ENCODE measurements around the gene FADD.

The FADD gene

DNA sequence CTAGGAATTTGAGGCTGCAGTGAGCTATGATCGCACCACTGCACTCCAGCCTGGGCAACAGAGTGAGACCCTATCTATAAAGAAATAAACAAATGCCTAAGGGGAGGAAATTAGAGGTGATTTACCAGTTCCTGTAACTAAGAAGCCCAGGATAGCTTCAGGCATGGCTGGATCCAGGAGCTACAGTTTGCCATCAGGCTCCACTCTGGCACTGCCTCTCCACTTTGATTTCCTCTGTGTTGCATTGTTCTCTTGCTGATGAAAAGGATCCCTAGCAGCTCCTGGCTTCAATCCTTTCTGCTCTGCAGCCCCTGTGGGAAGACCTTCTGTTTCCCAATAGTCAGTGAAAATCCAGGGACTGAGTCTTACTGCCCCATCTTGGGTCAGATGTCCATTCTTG, 20.1 kb upstream of the FADD start:
- TF ChIP-seq TAF1 (IDR thresholded peaks at IDR 0.05; ENCODE audit: low read depth), result no peak
- no peak for TF ChIP-seq EP300 (IDR thresholded peaks at IDR 0.05; ENCODE audit: borderline replicate concordance)
- TF ChIP-seq CEBPB (IDR thresholded peaks at IDR 0.05), result no peak
- TF ChIP-seq YY1 (IDR thresholded peaks at IDR 0.05; ENCODE audit: low read depth), result no peak
- no peak for TF ChIP-seq TCF12 (IDR thresholded peaks at IDR 0.05; ENCODE audit: low read depth)
- no peak for TF ChIP-seq RAD21 (IDR thresholded peaks at IDR 0.05; ENCODE audit: low read depth)
- no peak for TF ChIP-seq CREB1 (IDR thresholded peaks at IDR 0.05; ENCODE audit: low read depth)
- no peak for TF ChIP-seq EGR1 (IDR thresholded peaks at IDR 0.05)

DNA sequence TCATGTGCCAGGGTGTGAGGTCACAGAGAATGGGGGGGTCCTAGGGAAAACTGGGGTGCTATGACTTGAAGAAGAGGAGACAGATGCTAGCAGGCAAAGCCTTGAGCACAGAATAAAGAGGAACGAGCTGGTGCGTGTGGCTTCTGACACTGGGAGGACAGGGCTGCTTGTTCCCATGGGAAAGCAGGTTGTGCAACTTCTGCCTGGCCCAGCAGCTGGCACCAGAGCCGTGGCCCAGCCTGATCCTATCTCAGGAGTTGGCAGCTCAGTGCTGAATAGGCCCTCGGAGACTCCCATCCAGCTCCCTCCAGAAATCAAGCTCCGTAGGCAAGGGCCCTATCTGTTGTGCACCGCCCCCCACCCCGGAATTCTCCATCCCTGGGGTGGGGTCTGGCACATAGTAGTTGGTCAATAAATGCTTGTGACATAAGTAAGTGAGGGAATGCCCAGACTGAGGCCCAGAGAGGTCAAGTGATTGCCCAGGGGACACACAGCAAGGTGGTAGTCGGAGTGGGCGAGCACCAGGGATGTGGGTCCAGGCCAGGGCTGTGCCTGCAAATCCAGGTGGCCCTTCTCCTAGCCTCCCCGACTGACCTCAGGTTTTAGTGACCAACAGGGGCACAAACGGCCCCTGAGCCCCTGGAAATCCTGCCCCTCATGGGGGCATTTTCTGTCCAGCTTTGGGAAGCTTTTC, 19.5 kb upstream of the FADD start:
- TF ChIP-seq, protein P1, sequence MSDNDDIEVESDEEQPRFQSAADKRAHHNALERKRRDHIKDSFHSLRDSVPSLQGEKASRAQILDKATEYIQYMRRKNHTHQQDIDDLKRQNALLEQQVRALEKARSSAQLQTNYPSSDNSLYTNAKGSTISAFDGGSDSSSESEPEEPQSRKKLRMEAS (IDR thresholded peaks at IDR 0.05), result no peak
- no peak for TF ChIP-seq ZBTB7A (IDR thresholded peaks at IDR 0.05; ENCODE audit: low read depth)
- TF ChIP-seq YY1 (IDR thresholded peaks at IDR 0.05; ENCODE audit: low read depth), result no peak
- TF ChIP-seq TCF12 (IDR thresholded peaks at IDR 0.05; ENCODE audit: low read depth), result no peak
- no peak for TF ChIP-seq FOXM1 (IDR thresholded peaks at IDR 0.05; ENCODE audit: borderline replicate concordance, low read depth)
- TF ChIP-seq, protein P2, sequence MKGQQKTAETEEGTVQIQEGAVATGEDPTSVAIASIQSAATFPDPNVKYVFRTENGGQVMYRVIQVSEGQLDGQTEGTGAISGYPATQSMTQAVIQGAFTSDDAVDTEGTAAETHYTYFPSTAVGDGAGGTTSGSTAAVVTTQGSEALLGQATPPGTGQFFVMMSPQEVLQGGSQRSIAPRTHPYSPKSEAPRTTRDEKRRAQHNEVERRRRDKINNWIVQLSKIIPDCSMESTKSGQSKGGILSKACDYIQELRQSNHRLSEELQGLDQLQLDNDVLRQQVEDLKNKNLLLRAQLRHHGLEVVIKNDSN (IDR thresholded peaks at IDR 0.05), result no peak

DNA sequence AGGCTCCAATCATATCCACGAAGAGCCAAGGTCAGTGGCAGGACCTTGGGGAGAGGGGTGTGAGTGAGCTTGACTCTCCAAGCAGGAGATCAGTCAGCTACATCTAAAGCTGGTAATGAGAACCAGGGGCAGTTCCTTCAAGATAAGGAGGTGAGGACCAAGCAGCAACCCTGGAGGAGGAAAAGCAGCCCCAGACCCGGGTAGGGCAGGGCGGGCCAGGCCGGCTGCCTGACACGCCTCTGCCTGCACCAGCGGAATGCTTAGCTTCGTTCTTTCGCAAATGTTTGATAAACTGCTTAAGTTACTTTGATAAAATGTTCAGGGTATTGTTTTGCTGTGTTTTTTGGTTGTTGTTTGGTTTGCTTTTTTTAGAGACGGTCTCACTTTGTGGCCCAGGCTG, 18.7 kb upstream of the FADD start:
- TF ChIP-seq TCF12 (IDR thresholded peaks at IDR 0.05; ENCODE audit: low read depth) (no peak), RAD21 (IDR thresholded peaks at IDR 0.05; ENCODE audit: low read depth) (no peak), YY1 (IDR thresholded peaks at IDR 0.05; ENCODE audit: low read depth) (no peak), EGR1 (IDR thresholded peaks at IDR 0.05) (no peak), EP300 (IDR thresholded peaks at IDR 0.05; ENCODE audit: borderline replicate concordance) (no peak), FOXM1 (IDR thresholded peaks at IDR 0.05; ENCODE audit: borderline replicate concordance, low read depth) (no peak), CREB1 (IDR thresholded peaks at IDR 0.05; ENCODE audit: low read depth) (no peak), TAF1 (IDR thresholded peaks at IDR 0.05; ENCODE audit: low read depth) (no peak)
- TF ChIP-seq, protein P3, sequence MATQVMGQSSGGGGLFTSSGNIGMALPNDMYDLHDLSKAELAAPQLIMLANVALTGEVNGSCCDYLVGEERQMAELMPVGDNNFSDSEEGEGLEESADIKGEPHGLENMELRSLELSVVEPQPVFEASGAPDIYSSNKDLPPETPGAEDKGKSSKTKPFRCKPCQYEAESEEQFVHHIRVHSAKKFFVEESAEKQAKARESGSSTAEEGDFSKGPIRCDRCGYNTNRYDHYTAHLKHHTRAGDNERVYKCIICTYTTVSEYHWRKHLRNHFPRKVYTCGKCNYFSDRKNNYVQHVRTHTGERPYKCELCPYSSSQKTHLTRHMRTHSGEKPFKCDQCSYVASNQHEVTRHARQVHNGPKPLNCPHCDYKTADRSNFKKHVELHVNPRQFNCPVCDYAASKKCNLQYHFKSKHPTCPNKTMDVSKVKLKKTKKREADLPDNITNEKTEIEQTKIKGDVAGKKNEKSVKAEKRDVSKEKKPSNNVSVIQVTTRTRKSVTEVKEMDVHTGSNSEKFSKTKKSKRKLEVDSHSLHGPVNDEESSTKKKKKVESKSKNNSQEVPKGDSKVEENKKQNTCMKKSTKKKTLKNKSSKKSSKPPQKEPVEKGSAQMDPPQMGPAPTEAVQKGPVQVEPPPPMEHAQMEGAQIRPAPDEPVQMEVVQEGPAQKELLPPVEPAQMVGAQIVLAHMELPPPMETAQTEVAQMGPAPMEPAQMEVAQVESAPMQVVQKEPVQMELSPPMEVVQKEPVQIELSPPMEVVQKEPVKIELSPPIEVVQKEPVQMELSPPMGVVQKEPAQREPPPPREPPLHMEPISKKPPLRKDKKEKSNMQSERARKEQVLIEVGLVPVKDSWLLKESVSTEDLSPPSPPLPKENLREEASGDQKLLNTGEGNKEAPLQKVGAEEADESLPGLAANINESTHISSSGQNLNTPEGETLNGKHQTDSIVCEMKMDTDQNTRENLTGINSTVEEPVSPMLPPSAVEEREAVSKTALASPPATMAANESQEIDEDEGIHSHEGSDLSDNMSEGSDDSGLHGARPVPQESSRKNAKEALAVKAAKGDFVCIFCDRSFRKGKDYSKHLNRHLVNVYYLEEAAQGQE (IDR thresholded peaks at IDR 0.05; ENCODE audit: low read depth), result no peak

DNA sequence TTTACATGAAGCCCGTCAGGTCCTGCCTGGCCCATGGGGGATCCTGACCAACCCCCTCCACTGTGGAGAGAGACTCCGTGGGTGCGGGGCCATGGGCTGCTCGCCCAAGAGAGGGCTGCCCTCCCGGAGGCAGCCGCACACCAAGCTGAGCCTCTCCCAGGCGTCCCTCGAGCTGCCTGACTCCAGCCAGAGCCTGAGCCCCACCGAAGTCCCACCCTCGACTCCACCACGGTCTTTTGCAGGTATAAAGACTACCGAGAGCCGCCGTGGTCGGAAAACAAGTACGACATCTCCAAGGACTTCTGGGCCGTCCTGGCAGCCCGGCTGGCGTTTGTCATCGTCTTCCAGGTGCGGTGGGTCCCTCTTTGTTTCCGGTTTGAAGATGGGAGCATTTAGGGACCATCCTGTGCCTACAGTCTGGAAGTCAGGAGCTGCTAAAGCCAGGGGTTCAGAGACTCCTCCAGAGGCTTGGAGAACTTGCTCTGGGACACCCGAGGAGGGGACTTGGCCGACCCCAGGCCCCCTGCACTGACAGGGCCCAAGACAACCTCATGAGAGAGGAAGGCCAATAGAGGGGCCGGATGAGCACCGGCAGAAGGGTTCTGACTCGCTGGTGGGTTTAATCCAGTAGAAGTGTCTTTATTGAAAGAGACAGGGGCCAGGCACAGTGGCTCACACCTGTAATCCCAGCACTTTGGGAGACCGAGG, 17.6 kb upstream of the FADD start:
- TF ChIP-seq CREB1 (IDR thresholded peaks at IDR 0.05; ENCODE audit: low read depth) (no peak), NFIC (IDR thresholded peaks at IDR 0.05) (no peak), ZBTB7A (IDR thresholded peaks at IDR 0.05; ENCODE audit: low read depth) (no peak), EP300 (IDR thresholded peaks at IDR 0.05; ENCODE audit: borderline replicate concordance) (no peak), FOXM1 (IDR thresholded peaks at IDR 0.05; ENCODE audit: borderline replicate concordance, low read depth) (no peak), TCF12 (IDR thresholded peaks at IDR 0.05; ENCODE audit: low read depth) (no peak), CEBPB (IDR thresholded peaks at IDR 0.05) (no peak), EGR1 (IDR thresholded peaks at IDR 0.05) (no peak), RAD21 (IDR thresholded peaks at IDR 0.05; ENCODE audit: low read depth) (no peak), YY1 (IDR thresholded peaks at IDR 0.05; ENCODE audit: low read depth) (no peak), TEAD4 (IDR thresholded peaks at IDR 0.05) (no peak), TAF1 (IDR thresholded peaks at IDR 0.05; ENCODE audit: low read depth) (no peak)
- TF ChIP-seq, protein P2 (IDR thresholded peaks at IDR 0.05), result no peak
- TF ChIP-seq, protein P1 (IDR thresholded peaks at IDR 0.05), result no peak
- TF ChIP-seq, protein P3 (IDR thresholded peaks at IDR 0.05; ENCODE audit: low read depth), result no peak

DNA sequence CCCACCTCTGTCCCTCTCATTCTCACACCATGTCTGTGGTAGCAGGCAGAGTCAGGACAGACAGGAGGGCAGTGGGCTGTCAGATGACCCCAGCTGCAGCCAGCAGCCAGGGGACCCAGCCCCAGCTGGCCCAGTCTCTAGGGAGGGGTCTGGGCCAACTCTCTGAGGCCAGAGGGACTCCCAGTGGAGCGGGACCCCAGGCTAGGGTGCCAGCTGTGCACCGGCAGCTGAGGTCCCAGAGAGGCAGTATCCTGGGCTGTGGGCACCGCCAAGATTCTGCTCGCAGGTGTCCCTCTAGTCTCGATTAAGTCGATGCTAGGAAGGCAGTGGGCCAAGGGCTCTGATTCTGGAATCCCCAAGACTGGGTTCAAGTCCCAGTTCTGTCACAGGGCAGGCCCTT, 16.7 kb upstream of the FADD start:
- TF ChIP-seq, protein P3 (IDR thresholded peaks at IDR 0.05; ENCODE audit: low read depth), result no peak
- no peak for TF ChIP-seq NFIC (IDR thresholded peaks at IDR 0.05)
- no peak for TF ChIP-seq TEAD4 (IDR thresholded peaks at IDR 0.05)
- TF ChIP-seq EGR1 (IDR thresholded peaks at IDR 0.05), result no peak
- TF ChIP-seq CREB1 (IDR thresholded peaks at IDR 0.05; ENCODE audit: low read depth), result no peak
- no peak for TF ChIP-seq RAD21 (IDR thresholded peaks at IDR 0.05; ENCODE audit: low read depth)
- TF ChIP-seq CEBPB (IDR thresholded peaks at IDR 0.05), result no peak
- no peak for TF ChIP-seq EP300 (IDR thresholded peaks at IDR 0.05; ENCODE audit: borderline replicate concordance)
- TF ChIP-seq, protein P1 (IDR thresholded peaks at IDR 0.05), result no peak
- no peak for TF ChIP-seq YY1 (IDR thresholded peaks at IDR 0.05; ENCODE audit: low read depth)
- no peak for TF ChIP-seq TAF1 (IDR thresholded peaks at IDR 0.05; ENCODE audit: low read depth)
- TF ChIP-seq FOXM1 (IDR thresholded peaks at IDR 0.05; ENCODE audit: borderline replicate concordance, low read depth), result no peak
- TF ChIP-seq ZBTB7A (IDR thresholded peaks at IDR 0.05; ENCODE audit: low read depth), result no peak
- no peak for TF ChIP-seq TCF12 (IDR thresholded peaks at IDR 0.05; ENCODE audit: low read depth)
- TF ChIP-seq, protein P2 (IDR thresholded peaks at IDR 0.05), result no peak

Data from Ishikawa (cell line).